ENCODE measurements around the gene TEK. TPM values are rescaled to one million over a fixed set of nuclear protein-coding genes. Genes with fewer than 3 reads are reported as not detected.

Gene TEK
- polyA plus RNA-seq, 3 donors, result not detected

DNA sequence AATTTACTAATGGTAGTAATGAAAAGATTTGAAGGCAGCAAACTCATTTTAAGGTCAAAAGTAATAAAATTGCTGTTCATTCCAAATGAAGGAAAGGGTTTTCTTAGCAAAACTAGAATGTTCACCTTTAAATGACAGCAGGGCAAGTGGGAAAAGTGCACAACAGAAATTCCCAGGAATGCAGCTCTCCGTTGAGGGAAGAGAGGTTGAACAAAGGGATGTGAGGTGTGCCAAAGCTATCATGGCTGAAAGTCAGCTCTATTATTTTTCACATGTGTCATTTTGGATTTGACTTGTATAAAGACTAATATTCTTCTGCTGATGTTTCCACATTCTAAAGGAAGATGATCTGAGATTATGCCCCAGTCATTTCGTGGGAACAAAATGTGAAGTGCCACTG lies 51.6 kb downstream of the TEK start:
- H3K4me1 Mint-ChIP-seq, result peaks cover 3% of the 10 kb centered on the region
- no peak overlapping the region for H3K4me3 Mint-ChIP-seq
- Histone ChIP-seq H3K27ac (ENCODE audit: low read depth in 1 of 2, low read length in 2 of 2) (no peak overlapping the region), H3K79me2 (ENCODE audit: insufficient read depth, low read length) (no peaks in the 10 kb centered on the region), H2AFZ (ENCODE audit: insufficient read depth, low read depth, low read length, poor library complexity, severe bottlenecking) (no peak overlapping the region), H3K4me2 (replicated peaks; ENCODE audit: extremely low read depth, low read length, poor library complexity, severe bottlenecking) (no peak overlapping the region), H3K27me3 (ENCODE audit: control insufficient read depth in 2 of 2, insufficient read depth in 2 of 2, low read length in 2 of 2) (no peaks in the 10 kb centered on the region), H3K9ac (ENCODE audit: insufficient read depth, low read length, poor library complexity, severe bottlenecking) (no peak overlapping the region), H3K36me3 (replicated peaks in 1 of 2; ENCODE audit: control insufficient read depth in 1 of 2, insufficient read depth in 2 of 2, low read length in 2 of 2) (no peaks in the 10 kb centered on the region), H4K20me1 (ENCODE audit: insufficient read depth, low read length) (no peaks in the 10 kb centered on the region), H3K4me3 (replicated peaks in 1 of 3; ENCODE audit: low read depth in 2 of 3, low read length in 3 of 3) (no peak overlapping the region), H3K4me1 (ENCODE audit: control insufficient read depth in 1 of 2, insufficient read depth in 2 of 2, low read length in 2 of 2) (no peaks in the 10 kb centered on the region), H3K9me3 (replicated peaks in 1 of 2; ENCODE audit: control insufficient read depth in 1 of 2, insufficient read depth in 1 of 2, low read length in 2 of 2) (no peaks in the 10 kb centered on the region)
- DNase-seq, result no peak
- intact Hi-C loops (cut with micrococcal nuclease), result no loop called here
- no peak overlapping the region for H3K27ac Mint-ChIP-seq
- peaks cover 0 to 1% (median 0%) of the 10 kb centered on the region in 7 donors for H3K9me3 Mint-ChIP-seq
- no peaks in the 10 kb centered on the region for H3K36me3 Mint-ChIP-seq
- H3K27me3 Mint-ChIP-seq (ENCODE audit: low read depth in 3 of 3), result no peaks in the 10 kb centered on the region
- TF ChIP-seq, protein P1, sequence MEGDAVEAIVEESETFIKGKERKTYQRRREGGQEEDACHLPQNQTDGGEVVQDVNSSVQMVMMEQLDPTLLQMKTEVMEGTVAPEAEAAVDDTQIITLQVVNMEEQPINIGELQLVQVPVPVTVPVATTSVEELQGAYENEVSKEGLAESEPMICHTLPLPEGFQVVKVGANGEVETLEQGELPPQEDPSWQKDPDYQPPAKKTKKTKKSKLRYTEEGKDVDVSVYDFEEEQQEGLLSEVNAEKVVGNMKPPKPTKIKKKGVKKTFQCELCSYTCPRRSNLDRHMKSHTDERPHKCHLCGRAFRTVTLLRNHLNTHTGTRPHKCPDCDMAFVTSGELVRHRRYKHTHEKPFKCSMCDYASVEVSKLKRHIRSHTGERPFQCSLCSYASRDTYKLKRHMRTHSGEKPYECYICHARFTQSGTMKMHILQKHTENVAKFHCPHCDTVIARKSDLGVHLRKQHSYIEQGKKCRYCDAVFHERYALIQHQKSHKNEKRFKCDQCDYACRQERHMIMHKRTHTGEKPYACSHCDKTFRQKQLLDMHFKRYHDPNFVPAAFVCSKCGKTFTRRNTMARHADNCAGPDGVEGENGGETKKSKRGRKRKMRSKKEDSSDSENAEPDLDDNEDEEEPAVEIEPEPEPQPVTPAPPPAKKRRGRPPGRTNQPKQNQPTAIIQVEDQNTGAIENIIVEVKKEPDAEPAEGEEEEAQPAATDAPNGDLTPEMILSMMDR (IDR thresholded peaks at IDR 0.05), result no peak
- WGBS (ENCODE audit: insufficient coverage), result 100% methylated on average over 1 of the region's 2 CpGs

DNA sequence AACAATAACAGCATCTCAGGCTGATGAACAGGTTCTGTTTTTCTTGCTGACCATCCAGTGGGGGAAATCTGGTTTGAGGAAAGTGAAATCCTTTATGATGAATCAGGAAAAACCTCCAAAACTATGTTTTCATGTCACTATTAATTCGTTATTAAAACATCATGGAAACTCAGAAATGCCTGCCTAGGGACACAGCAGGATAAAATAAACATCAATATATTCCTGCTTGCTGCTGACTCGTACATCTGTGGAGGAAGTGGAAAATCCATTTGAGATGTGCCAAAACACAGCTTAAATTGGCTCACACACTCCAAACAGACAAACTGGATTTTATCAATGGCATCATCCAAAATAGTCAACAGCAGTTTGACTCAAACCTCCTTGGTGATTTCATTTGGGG lies 53.0 kb downstream of the TEK start:
- intact Hi-C loops (cut with micrococcal nuclease), result no loop called here
- H3K4me2 ChIP-seq (replicated peaks; ENCODE audit: extremely low read depth, low read length, poor library complexity, severe bottlenecking), result no peak overlapping the region

More for the DNA sequence above, 53.0 kb downstream of the TEK start:
- WGBS (ENCODE audit: insufficient coverage), result no CpG with 5 or more reads among the region's 2 CpGs
- no peak overlapping the region for H3K4me3 ChIP-seq (replicated peaks in 1 of 3; ENCODE audit: low read depth in 2 of 3, low read length in 3 of 3)
- H3K9ac ChIP-seq (ENCODE audit: insufficient read depth, low read length, poor library complexity, severe bottlenecking), result no peak overlapping the region
- H3K79me2 ChIP-seq (ENCODE audit: insufficient read depth, low read length), result no peaks in the 10 kb centered on the region
- H3K27ac ChIP-seq (ENCODE audit: low read depth in 1 of 2, low read length in 2 of 2), result no peak overlapping the region
- H3K27me3 Mint-ChIP-seq (ENCODE audit: low read depth in 3 of 3), result no peaks in the 10 kb centered on the region
- no peaks in the 10 kb centered on the region for H4K20me1 ChIP-seq (ENCODE audit: insufficient read depth, low read length)
- TF ChIP-seq, protein P1 (IDR thresholded peaks at IDR 0.05), result no peak
- no peaks in the 10 kb centered on the region for H3K4me1 Mint-ChIP-seq
- H3K27ac Mint-ChIP-seq, result no peak overlapping the region
- no peak overlapping the region for H2AFZ ChIP-seq (ENCODE audit: insufficient read depth, low read depth, low read length, poor library complexity, severe bottlenecking)
- no peaks in the 10 kb centered on the region for H3K36me3 Mint-ChIP-seq
- no peaks in the 10 kb centered on the region for H3K27me3 ChIP-seq (ENCODE audit: control insufficient read depth in 2 of 2, insufficient read depth in 2 of 2, low read length in 2 of 2)
- no peaks in the 10 kb centered on the region for H3K9me3 ChIP-seq (replicated peaks in 1 of 2; ENCODE audit: control insufficient read depth in 1 of 2, insufficient read depth in 1 of 2, low read length in 2 of 2)
- no peak for DNase-seq
- H3K9me3 Mint-ChIP-seq, result peaks cover 0 to 1% (median 0%) of the 10 kb centered on the region in 7 donors
- H3K4me1 ChIP-seq (ENCODE audit: control insufficient read depth in 1 of 2, insufficient read depth in 2 of 2, low read length in 2 of 2), result no peaks in the 10 kb centered on the region
- H3K36me3 ChIP-seq (replicated peaks in 1 of 2; ENCODE audit: control insufficient read depth in 1 of 2, insufficient read depth in 2 of 2, low read length in 2 of 2), result no peaks in the 10 kb centered on the region
- H3K4me3 Mint-ChIP-seq, result no peak overlapping the region
